Measurements from ENCODE around the gene C16orf95. TPM values are rescaled to one million over a fixed set of nuclear protein-coding genes. Genes with fewer than 3 reads are reported as not detected.
"Not testable (repeated sequence)": the region's sequence is repeated elsewhere in the genome, so short reads cannot be mapped to it uniquely, and the experiment has no call there.

The C16orf95 gene
- total and polyA plus RNA-seq, 8 donors: 1.1 to 4.7 (median 2.9) TPM

- H3K4me1 ChIP-seq: no peaks in the 10 kb centered on the region
- H3K36me3 ChIP-seq: no peaks in the 10 kb centered on the region
- no peak for TF ChIP-seq CTCF (IDR thresholded peaks at IDR 0.05)
- no peak overlapping the region for H3K4me3 ChIP-seq
- H3K9me3 ChIP-seq: no peaks in the 10 kb centered on the region
- intact Hi-C loops (cut with DNase I): no loop called here
- DNase-seq (no peak), FAIRE-seq (no peak), ATAC-seq (no peak)
- no peak overlapping the region for H3K27ac ChIP-seq
- 51 to 54% methylated on average over 4 of the region's 4 CpGs for WGBS, 2 donors
- no peaks in the 10 kb centered on the region for H3K27me3 ChIP-seq
Measured at GRCh38 chr16:87266846-87267245, 50.3 kb downstream of the C16orf95 start.

GRCh38 chr16:87265261-87265660 is 51.9 kb downstream of the C16orf95 start:
- Histone ChIP-seq H3K4me1 (no peaks in the 10 kb centered on the region), H3K27ac (no peak overlapping the region), H3K36me3 (no peaks in the 10 kb centered on the region), H3K4me3 (no peak overlapping the region), H3K9me3 (no peaks in the 10 kb centered on the region), H3K27me3 (no peaks in the 10 kb centered on the region)
- intact Hi-C loops (cut with DNase I): no loop called here
- DNase-seq (no peak), FAIRE-seq (no peak), ATAC-seq (no peak)
- no peak for TF ChIP-seq CTCF (IDR thresholded peaks at IDR 0.05)
- 95 to 97% methylated on average over 4 of the region's 4 CpGs for WGBS, 2 donors

- WGBS, 2 donors: 46 to 48% methylated on average over 2 of the region's 2 CpGs
- no peaks in the 10 kb centered on the region for H3K4me1 ChIP-seq
- intact Hi-C loops (cut with DNase I): no loop called here
- DNase-seq (no peak), ATAC-seq (no peak), FAIRE-seq (no peak)
- H3K4me3 ChIP-seq: no peak overlapping the region
- H3K27me3 ChIP-seq: no peaks in the 10 kb centered on the region
- no peak for TF ChIP-seq CTCF (IDR thresholded peaks at IDR 0.05)
- H3K9me3 ChIP-seq: no peaks in the 10 kb centered on the region
- no peaks in the 10 kb centered on the region for H3K36me3 ChIP-seq
- H3K27ac ChIP-seq: no peak overlapping the region
Measured at GRCh38 chr16:87264634-87265033, 52.6 kb downstream of the C16orf95 start.

- intact Hi-C loops (cut with DNase I): no loop called here
- no peak for DNase-seq
- TF ChIP-seq CTCF (IDR thresholded peaks at IDR 0.05): no peak
- ATAC-seq: no peak
- Histone ChIP-seq H3K27ac (no peak overlapping the region), H3K4me3 (no peak overlapping the region), H3K4me1 (no peaks in the 10 kb centered on the region), H3K27me3 (no peaks in the 10 kb centered on the region), H3K36me3 (no peaks in the 10 kb centered on the region), H3K9me3 (no peaks in the 10 kb centered on the region)
- FAIRE-seq: no peak
- WGBS, 2 donors: 80 to 85% methylated on average over 15 of the region's 15 CpGs
Measured at GRCh38 chr16:87263418-87264052, 53.7 kb downstream of the C16orf95 start.

- Histone ChIP-seq H3K9me3 (no peaks in the 10 kb centered on the region), H3K4me1 (no peaks in the 10 kb centered on the region), H3K27me3 (no peaks in the 10 kb centered on the region), H3K4me3 (no peak overlapping the region), H3K27ac (no peak overlapping the region), H3K36me3 (no peaks in the 10 kb centered on the region)
- intact Hi-C loops (cut with DNase I): no loop called here
- no peak for ATAC-seq
- FAIRE-seq: no peak
- 81 to 87% methylated on average over 6 of the region's 6 CpGs for WGBS, 2 donors
- TF ChIP-seq CTCF (IDR thresholded peaks at IDR 0.05): no peak
- DNase-seq: no peak
Measured at GRCh38 chr16:87259431-87259830, 57.8 kb downstream of the C16orf95 start.

- DNase-seq; H3K27me3 ChIP-seq; FAIRE-seq; H3K9me3 ChIP-seq; intact Hi-C loops (cut with DNase I); H3K36me3 ChIP-seq; ATAC-seq; H3K27ac ChIP-seq; H3K4me3 ChIP-seq; H3K4me1 ChIP-seq: not testable (repeated sequence)
- WGBS, 2 donors: 87 to 89% methylated on average over 3 of the region's 3 CpGs
Measured at GRCh38 chr16:87258653-87259052, 58.5 kb downstream of the C16orf95 start.

Data from pancreas (tissue), 10 donors.